WTC11 (cell line): ENCODE data around the gene EHBP1. TPM values are rescaled to one million over a fixed set of nuclear protein-coding genes. Genes with fewer than 3 reads are reported as not detected.

Experiments used
- ATAC-seq: fragments of 200-7000 bp; cut with Tn5 transposase; 2 replicates; pipeline ENCODE4 v1.10.0; 2021; ENCODE audit warnings: mild to moderate bottlenecking, moderate library complexity
- CTCF ChIA-PET: fragments of 300-600 bp; sonication (Branson Sonifier 250); formaldehyde crosslinking; loops from one replicate; lab custom pipeline; 2021; ENCODE audit warnings: antibody characterized with exemption; lab: Charles Lee
- POLR2A ChIA-PET: fragments of 350-600 bp; sonication (Branson Sonifier 250); formaldehyde crosslinking; loops from one replicate; lab custom pipeline; 2021; ENCODE audit warnings: antibody characterized with exemption; lab: Charles Lee
- DNase-seq: peaks from one replicate; pipeline ENCODE4 v3.0.0; 2021; ENCODE audit warnings: low spot score
- H3K27ac Mint-ChIP-seq: 2 replicates; pipeline ENCODE4 v1.8.0; 2021; ENCODE audit warnings: mixed read lengths
- H3K27me3 Mint-ChIP-seq: 2 replicates; pipeline ENCODE4 v1.8.0; 2021; ENCODE audit warnings: low read depth, mild to moderate bottlenecking, moderate library complexity, mixed read lengths
- H3K36me3 Mint-ChIP-seq: 2 replicates; pipeline ENCODE4 v1.8.0; 2021; ENCODE audit warnings: mixed read lengths
- H3K4me1 Mint-ChIP-seq: 2 replicates; pipeline ENCODE4 v1.8.0; 2022; ENCODE audit warnings: mixed read lengths
- H3K4me3 Mint-ChIP-seq: 2 replicates; pipeline ENCODE4 v1.8.0; 2021; ENCODE audit warnings: mild to moderate bottlenecking, moderate library complexity, mixed read lengths
- H3K9me3 Mint-ChIP-seq: 2 replicates; pipeline ENCODE4 v1.8.0; 2021; ENCODE audit warnings: mixed read lengths
- CREB1 ChIP-seq: sonication (generic); formaldehyde crosslinking; IDR thresholded peaks from 2 replicates; pipeline ENCODE4 v1.8.0; 2023; ENCODE audit warnings: mild to moderate bottlenecking, missing genetic modification reagents
- ELF4 ChIP-seq: sonication (generic); formaldehyde crosslinking; IDR thresholded peaks from 2 replicates; pipeline ENCODE4 v1.8.1; 2022; ENCODE audit warnings: low read depth, mild to moderate bottlenecking, moderate library complexity, missing genetic modification reagents
- ETV6 ChIP-seq: sonication (generic); formaldehyde crosslinking; IDR thresholded peaks from 2 replicates; pipeline ENCODE4 v1.8.1; 2022; ENCODE audit warnings: mild to moderate bottlenecking, missing genetic modification reagents
- FOXJ3 ChIP-seq: sonication (generic); formaldehyde crosslinking; IDR thresholded peaks from 2 replicates; pipeline ENCODE4 v1.9.0; 2021; ENCODE audit warnings: missing genetic modification reagents, mild to moderate bottlenecking, borderline replicate concordance
- FOXK1 ChIP-seq: sonication (generic); formaldehyde crosslinking; IDR thresholded peaks from 2 replicates; pipeline ENCODE4 v1.8.0; 2022; ENCODE audit warnings: mild to moderate bottlenecking, moderate library complexity, missing genetic modification reagents
- GRHL2 ChIP-seq: fragments of 250-450 bp; sonication (Bioruptor Pico); IDR thresholded peaks from 2 replicates; pipeline ENCODE4 v1.8.0; 2022; ENCODE audit warnings: mild to moderate bottlenecking, moderate library complexity; ENCODE audit not compliant: insufficient replicate concordance, severe bottlenecking
- HMGA2 ChIP-seq: fragments of 250-450 bp; sonication (Bioruptor Pico); IDR thresholded peaks from 2 replicates; pipeline ENCODE4 v1.4.0; 2021; ENCODE audit warnings: mild to moderate bottlenecking, moderate library complexity
- JUN ChIP-seq: sonication (generic); formaldehyde crosslinking; IDR thresholded peaks from 2 replicates; pipeline ENCODE4 v1.8.0; 2023; ENCODE audit warnings: mild to moderate bottlenecking, missing genetic modification reagents
- MXD4 ChIP-seq: fragments of 250-450 bp; sonication (Bioruptor Pico); IDR thresholded peaks from 2 replicates; pipeline ENCODE4 v1.8.0; 2021; ENCODE audit warnings: mild to moderate bottlenecking, moderate library complexity, borderline replicate concordance
- NFATC4 ChIP-seq: fragments of 250-450 bp; sonication (Bioruptor Pico); IDR thresholded peaks from 2 replicates; pipeline ENCODE4 v1.9.0; 2021; ENCODE audit warnings: mild to moderate bottlenecking
- NFE2L1 ChIP-seq: sonication (generic); formaldehyde crosslinking; IDR thresholded peaks from 2 replicates; pipeline ENCODE4 v1.8.1; 2023; ENCODE audit warnings: missing genetic modification reagents
- RELA ChIP-seq: sonication (generic); formaldehyde crosslinking; IDR thresholded peaks from 2 replicates; pipeline ENCODE4 v1.8.1; 2022; ENCODE audit warnings: missing genetic modification reagents, mild to moderate bottlenecking, borderline replicate concordance
- RORB ChIP-seq: fragments of 250-450 bp; sonication (Bioruptor Pico); IDR thresholded peaks from 2 replicates; pipeline ENCODE4 v1.9.0; 2021; ENCODE audit warnings: mild to moderate bottlenecking
- SOX15 ChIP-seq: fragments of 250-450 bp; sonication (Bioruptor Pico); IDR thresholded peaks from 2 replicates; pipeline ENCODE4 v1.9.0; 2021; ENCODE audit warnings: mild to moderate bottlenecking
- TCF7 ChIP-seq: sonication (generic); formaldehyde crosslinking; IDR thresholded peaks from 2 replicates; pipeline ENCODE4 v1.8.0; 2022; ENCODE audit warnings: mild to moderate bottlenecking, low read depth, missing genetic modification reagents, moderate library complexity
- ZNF263 ChIP-seq: sonication (generic); formaldehyde crosslinking; IDR thresholded peaks from 2 replicates; pipeline ENCODE4 v1.8.1; 2022; ENCODE audit warnings: low read depth, mild to moderate bottlenecking, moderate library complexity, missing genetic modification reagents
- ZNF396 ChIP-seq: fragments of 250-450 bp; sonication (Bioruptor Pico); IDR thresholded peaks from 2 replicates; pipeline ENCODE4 v1.8.0; 2021; ENCODE audit warnings: mild to moderate bottlenecking, moderate library complexity, borderline replicate concordance
- ZNF423 ChIP-seq: fragments of 250-450 bp; sonication (Bioruptor Pico); IDR thresholded peaks from 2 replicates; pipeline ENCODE4 v2.1.2; 2022; ENCODE audit warnings: mild to moderate bottlenecking, moderate library complexity
- ZNF671 ChIP-seq: fragments of 250-450 bp; sonication (Bioruptor Pico); IDR thresholded peaks from 2 replicates; pipeline ENCODE4 v1.8.0; 2021; ENCODE audit warnings: mild to moderate bottlenecking
- total RNA-seq: library from RNA; stranded (reverse); gene quantifications from 3 replicates; pipeline ENCODE4 v1.2.3, GENCODE V29; 2021
- TF ChIP-seq, protein P1 (sequence below): fragments of 250-450 bp; sonication (Bioruptor Pico); IDR thresholded peaks from 2 replicates; pipeline ENCODE4 v1.9.0; 2021; ENCODE audit warnings: mild to moderate bottlenecking
- TF ChIP-seq, protein P2 (sequence below): sonication (generic); formaldehyde crosslinking; IDR thresholded peaks from 2 replicates; pipeline ENCODE4 v1.8.0; 2023; ENCODE audit warnings: missing genetic modification reagents
- TF ChIP-seq, protein P3 (sequence below): sonication (generic); formaldehyde crosslinking; IDR thresholded peaks from 2 replicates; pipeline ENCODE4 v1.8.1; 2022; ENCODE audit warnings: low read depth, missing genetic modification reagents, borderline replicate concordance
- TF ChIP-seq, protein P4 (sequence below): sonication (generic); formaldehyde crosslinking; IDR thresholded peaks from 2 replicates; pipeline ENCODE4 v1.8.1; 2022; ENCODE audit warnings: missing genetic modification reagents, borderline replicate concordance
- TF ChIP-seq, protein P5 (sequence below): sonication (generic); formaldehyde crosslinking; IDR thresholded peaks from 2 replicates; pipeline ENCODE4 v1.8.0; 2023; ENCODE audit warnings: mild to moderate bottlenecking, missing genetic modification reagents
- TF ChIP-seq, protein P6 (sequence below): fragments of 250-450 bp; sonication (Bioruptor Pico); conservative IDR thresholded peaks from 2 replicates; pipeline ENCODE4 v1.9.0; 2021; ENCODE audit warnings: mild to moderate bottlenecking

The EHBP1 gene
- total RNA-seq, 1 experiment from 2014 or later: 36.4 TPM

DNA sequence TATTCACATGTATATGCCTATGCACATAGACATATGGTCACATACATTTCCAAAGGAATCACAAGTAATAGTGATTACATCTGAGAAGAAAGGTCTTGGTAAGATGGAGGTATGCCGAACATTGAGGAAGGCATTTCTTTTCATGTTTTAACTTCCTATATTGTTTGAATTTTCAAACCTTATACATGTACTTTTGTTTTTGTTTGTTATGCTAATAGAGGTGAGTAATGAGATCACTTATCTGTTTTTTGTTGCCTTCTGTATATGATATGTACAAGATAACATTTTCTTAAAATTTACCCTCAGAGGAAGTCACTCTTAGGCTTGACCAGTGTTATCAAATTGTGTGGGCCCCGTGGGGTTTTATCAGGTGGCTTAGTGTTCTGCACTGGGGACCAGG is 178.6 kb downstream of the EHBP1 start (continued):
- TF ChIP-seq, protein P1, sequence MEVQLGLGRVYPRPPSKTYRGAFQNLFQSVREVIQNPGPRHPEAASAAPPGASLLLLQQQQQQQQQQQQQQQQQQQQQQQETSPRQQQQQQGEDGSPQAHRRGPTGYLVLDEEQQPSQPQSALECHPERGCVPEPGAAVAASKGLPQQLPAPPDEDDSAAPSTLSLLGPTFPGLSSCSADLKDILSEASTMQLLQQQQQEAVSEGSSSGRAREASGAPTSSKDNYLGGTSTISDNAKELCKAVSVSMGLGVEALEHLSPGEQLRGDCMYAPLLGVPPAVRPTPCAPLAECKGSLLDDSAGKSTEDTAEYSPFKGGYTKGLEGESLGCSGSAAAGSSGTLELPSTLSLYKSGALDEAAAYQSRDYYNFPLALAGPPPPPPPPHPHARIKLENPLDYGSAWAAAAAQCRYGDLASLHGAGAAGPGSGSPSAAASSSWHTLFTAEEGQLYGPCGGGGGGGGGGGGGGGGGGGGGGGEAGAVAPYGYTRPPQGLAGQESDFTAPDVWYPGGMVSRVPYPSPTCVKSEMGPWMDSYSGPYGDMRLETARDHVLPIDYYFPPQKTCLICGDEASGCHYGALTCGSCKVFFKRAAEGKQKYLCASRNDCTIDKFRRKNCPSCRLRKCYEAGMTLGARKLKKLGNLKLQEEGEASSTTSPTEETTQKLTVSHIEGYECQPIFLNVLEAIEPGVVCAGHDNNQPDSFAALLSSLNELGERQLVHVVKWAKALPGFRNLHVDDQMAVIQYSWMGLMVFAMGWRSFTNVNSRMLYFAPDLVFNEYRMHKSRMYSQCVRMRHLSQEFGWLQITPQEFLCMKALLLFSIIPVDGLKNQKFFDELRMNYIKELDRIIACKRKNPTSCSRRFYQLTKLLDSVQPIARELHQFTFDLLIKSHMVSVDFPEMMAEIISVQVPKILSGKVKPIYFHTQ (CRISPR knock-in tag): no peak

DNA sequence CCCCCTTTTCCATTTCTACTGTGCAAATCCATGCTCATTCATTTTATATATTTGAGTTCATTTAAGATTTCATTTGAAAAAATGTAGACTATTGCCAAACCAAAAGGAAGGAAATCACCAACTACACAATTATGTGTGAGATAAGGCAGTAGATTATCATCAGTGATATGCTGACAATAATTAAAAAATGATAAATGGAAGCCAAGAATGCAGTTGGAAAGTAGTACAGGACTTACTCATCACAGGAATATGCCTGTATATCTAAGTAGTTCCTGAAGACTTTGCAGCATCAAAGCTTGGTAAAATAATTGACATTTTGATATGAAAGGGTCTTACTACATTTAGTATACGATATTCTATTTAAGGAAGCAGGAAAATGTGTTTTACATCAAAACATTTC is 179.0 kb downstream of the EHBP1 start:
- DNase-seq: no peak
- Mint-ChIP-seq H3K4me3 (no peak overlapping the region), H3K4me1 (peaks cover 14% of the 10 kb centered on the region), H3K36me3 (peaks cover 17% of the 10 kb centered on the region), H3K27me3 (no peaks in the 10 kb centered on the region), H3K9me3 (peaks cover 15% of the 10 kb centered on the region), H3K27ac (no peak overlapping the region)
- ChIA-PET POLR2A (no interaction called here), CTCF (no interaction called here)
- TF ChIP-seq ELF4 (no peak), ZNF423 (CRISPR knock-in tag) (no peak), RORB (no peak), FOXJ3 (CRISPR knock-in tag) (no peak), MXD4 (CRISPR knock-in tag) (no peak), RELA (CRISPR knock-in tag) (no peak), TCF7 (CRISPR knock-in tag) (no peak), GRHL2 (CRISPR knock-in tag) (no peak), ZNF396 (no peak), FOXK1 (no peak), HMGA2 (CRISPR knock-in tag) (no peak), NFE2L1 (CRISPR knock-in tag) (no peak), SOX15 (CRISPR knock-in tag) (no peak), NFATC4 (no peak), ZNF263 (CRISPR knock-in tag) (no peak)
- TF ChIP-seq, protein P2, sequence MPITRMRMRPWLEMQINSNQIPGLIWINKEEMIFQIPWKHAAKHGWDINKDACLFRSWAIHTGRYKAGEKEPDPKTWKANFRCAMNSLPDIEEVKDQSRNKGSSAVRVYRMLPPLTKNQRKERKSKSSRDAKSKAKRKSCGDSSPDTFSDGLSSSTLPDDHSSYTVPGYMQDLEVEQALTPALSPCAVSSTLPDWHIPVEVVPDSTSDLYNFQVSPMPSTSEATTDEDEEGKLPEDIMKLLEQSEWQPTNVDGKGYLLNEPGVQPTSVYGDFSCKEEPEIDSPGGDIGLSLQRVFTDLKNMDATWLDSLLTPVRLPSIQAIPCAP (CRISPR knock-in tag): no peak
- TF ChIP-seq, protein P3, sequence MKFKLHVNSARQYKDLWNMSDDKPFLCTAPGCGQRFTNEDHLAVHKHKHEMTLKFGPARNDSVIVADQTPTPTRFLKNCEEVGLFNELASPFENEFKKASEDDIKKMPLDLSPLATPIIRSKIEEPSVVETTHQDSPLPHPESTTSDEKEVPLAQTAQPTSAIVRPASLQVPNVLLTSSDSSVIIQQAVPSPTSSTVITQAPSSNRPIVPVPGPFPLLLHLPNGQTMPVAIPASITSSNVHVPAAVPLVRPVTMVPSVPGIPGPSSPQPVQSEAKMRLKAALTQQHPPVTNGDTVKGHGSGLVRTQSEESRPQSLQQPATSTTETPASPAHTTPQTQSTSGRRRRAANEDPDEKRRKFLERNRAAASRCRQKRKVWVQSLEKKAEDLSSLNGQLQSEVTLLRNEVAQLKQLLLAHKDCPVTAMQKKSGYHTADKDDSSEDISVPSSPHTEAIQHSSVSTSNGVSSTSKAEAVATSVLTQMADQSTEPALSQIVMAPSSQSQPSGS (CRISPR knock-in tag): no peak
- TF ChIP-seq, protein P4, sequence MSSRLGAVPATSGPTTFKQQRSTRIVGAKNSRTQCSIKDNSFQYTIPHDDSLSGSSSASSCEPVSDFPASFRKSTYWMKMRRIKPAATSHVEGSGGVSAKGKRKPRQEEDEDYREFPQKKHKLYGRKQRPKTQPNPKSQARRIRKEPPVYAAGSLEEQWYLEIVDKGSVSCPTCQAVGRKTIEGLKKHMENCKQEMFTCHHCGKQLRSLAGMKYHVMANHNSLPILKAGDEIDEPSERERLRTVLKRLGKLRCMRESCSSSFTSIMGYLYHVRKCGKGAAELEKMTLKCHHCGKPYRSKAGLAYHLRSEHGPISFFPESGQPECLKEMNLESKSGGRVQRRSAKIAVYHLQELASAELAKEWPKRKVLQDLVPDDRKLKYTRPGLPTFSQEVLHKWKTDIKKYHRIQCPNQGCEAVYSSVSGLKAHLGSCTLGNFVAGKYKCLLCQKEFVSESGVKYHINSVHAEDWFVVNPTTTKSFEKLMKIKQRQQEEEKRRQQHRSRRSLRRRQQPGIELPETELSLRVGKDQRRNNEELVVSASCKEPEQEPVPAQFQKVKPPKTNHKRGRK (CRISPR knock-in tag): no peak
- no peak for ATAC-seq

DNA sequence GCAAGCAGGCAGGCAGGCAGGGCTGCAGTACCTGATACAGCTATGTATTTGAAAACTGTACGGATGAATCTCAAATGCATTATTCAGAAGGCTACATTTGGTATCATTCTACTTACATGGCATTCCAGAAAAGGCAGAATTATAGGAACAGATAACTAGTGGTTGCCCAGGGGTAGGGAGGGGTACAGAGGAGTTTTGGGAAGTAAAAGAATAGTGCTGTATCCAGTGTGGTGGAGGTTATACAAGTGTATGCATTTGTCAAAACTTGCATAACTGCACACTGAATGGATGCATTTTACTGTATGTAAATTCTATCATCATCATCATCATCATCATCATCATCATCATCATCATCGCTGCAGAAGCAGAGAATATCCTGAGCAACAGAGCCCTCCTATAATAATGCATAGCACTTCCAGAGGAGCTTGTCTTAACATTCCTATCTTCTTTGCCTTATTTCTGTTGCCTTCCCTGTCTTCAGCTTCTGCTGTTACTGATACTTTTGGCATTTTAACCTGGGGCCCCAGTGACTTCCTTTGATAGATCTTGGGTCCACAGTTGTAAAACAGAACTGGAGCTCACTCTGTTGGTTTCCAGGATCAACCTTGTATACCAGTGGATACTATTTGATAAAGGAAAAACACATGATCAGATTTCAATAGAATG is 189.6 kb downstream of the EHBP1 start:
- ChIA-PET POLR2A (no interaction called here), CTCF (no interaction called here)
- H3K27me3 Mint-ChIP-seq: no peaks in the 10 kb centered on the region
- no peak overlapping the region for H3K27ac Mint-ChIP-seq
- H3K4me1 Mint-ChIP-seq: no peaks in the 10 kb centered on the region
- DNase-seq: no peak
- no peak for ATAC-seq
- H3K36me3 Mint-ChIP-seq: no peaks in the 10 kb centered on the region
- no peaks in the 10 kb centered on the region for H3K9me3 Mint-ChIP-seq
- H3K4me3 Mint-ChIP-seq: no peak overlapping the region
- TF ChIP-seq, protein P5, sequence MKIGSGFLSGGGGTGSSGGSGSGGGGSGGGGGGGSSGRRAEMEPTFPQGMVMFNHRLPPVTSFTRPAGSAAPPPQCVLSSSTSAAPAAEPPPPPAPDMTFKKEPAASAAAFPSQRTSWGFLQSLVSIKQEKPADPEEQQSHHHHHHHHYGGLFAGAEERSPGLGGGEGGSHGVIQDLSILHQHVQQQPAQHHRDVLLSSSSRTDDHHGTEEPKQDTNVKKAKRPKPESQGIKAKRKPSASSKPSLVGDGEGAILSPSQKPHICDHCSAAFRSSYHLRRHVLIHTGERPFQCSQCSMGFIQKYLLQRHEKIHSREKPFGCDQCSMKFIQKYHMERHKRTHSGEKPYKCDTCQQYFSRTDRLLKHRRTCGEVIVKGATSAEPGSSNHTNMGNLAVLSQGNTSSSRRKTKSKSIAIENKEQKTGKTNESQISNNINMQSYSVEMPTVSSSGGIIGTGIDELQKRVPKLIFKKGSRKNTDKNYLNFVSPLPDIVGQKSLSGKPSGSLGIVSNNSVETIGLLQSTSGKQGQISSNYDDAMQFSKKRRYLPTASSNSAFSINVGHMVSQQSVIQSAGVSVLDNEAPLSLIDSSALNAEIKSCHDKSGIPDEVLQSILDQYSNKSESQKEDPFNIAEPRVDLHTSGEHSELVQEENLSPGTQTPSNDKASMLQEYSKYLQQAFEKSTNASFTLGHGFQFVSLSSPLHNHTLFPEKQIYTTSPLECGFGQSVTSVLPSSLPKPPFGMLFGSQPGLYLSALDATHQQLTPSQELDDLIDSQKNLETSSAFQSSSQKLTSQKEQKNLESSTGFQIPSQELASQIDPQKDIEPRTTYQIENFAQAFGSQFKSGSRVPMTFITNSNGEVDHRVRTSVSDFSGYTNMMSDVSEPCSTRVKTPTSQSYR (CRISPR knock-in tag): no peak
- no peak for TF ChIP-seq ETV6 (CRISPR knock-in tag)
- TF ChIP-seq JUN (CRISPR knock-in tag): no peak
- TF ChIP-seq CREB1 (CRISPR knock-in tag): no peak
- no peak for TF ChIP-seq ZNF671
- TF ChIP-seq, protein P6, sequence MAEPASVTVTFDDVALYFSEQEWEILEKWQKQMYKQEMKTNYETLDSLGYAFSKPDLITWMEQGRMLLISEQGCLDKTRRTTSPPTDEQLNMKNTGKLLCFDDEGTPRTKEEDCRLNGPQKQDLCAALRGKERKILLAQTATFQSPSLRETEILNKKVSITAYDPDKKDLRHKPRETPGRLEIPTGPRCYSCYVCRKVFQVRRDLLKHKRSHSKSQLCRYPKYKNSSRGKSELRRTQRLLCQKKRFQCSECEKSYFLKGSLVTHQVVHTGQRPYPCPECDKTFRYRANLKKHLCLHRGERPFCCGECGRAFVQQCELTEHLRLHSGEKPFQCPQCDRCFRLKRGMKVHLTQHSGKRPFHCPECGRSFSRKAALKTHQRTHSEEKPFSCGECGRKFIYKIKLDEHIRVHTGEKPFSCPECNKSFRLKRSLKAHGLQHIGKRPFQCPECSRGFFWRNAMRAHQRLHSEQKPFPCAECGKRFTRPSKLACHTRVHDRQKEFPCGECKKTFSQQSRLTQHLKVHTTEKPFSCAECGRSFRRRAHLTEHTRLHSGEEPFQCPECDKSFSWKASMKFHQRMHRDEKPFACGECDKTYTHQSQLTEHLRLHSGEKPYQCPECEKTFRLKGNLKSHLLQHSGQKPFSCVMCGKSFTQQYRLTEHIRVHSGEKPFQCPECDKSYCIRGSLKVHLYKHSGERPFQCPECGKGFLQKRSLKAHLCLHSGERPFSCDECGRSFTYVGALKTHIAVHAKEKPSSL (CRISPR knock-in tag): no peak
